Astrocyte of the cerebellum (primary cell): ENCODE measurements around the gene IMMP2L.

Source experiments
- DNase-seq: peaks from one replicate; pipeline ENCODE4 v3.0.0-alpha.2; 2011; ENCODE audit warnings: low read depth
- H3K4me3 ChIP-seq: 2 replicates; pipeline ENCODE4 v1.5.1; 2011; ENCODE audit warnings: mild to moderate bottlenecking, low read depth, low read length, moderate library complexity
- CTCF ChIP-seq: IDR thresholded peaks from 2 replicates; pipeline ENCODE4 v1.5.1; 2012; ENCODE audit warnings: low read length, low read depth, moderate library complexity, mild to moderate bottlenecking; ENCODE audit errors: missing control alignments
- in situ Hi-C: cut with HindIII; loops from 2 replicates; pipeline ENCODE4 v1.10.0; 2017; ENCODE audit warnings: low sequenced_read_pairs

IMMP2L gene

GRCh38 chr7:111571720-111572119, 9.4 kb upstream of the IMMP2L start:
- no peak for DNase-seq
- in situ Hi-C loops, result no loop called here
- no peak for TF ChIP-seq CTCF
- no peak overlapping the region for H3K4me3 ChIP-seq

- TF ChIP-seq CTCF, result no peak
- no peak for DNase-seq
- in situ Hi-C loops, result no loop called here
- H3K4me3 ChIP-seq, result no peak overlapping the region
Measured at GRCh38 chr7:111568870-111569462, 6.7 kb upstream of the IMMP2L start.

- in situ Hi-C loops, result no loop called here
- H3K4me3 ChIP-seq, result no peak overlapping the region
- no peak for TF ChIP-seq CTCF
- DNase-seq, result no peak
Measured at GRCh38 chr7:111568419-111568818, 6.1 kb upstream of the IMMP2L start.

GRCh38 chr7:111564078-111564477, 1.8 kb upstream of the IMMP2L start:
- no peak for TF ChIP-seq CTCF
- in situ Hi-C loops, result no loop called here
- DNase-seq, result no peak
- no peak overlapping the region for H3K4me3 ChIP-seq

GRCh38 chr7:111561654-111561903, 713 bp downstream of the IMMP2L start:
- H3K4me3 ChIP-seq, result peak overlapping the region; percentile 59
- no peak for DNase-seq
- no peak for TF ChIP-seq CTCF
- in situ Hi-C loops, result no loop called here

- TF ChIP-seq CTCF, result no peak
- peak; percentile 15 for DNase-seq
- H3K4me3 ChIP-seq, result peak overlapping the region; percentile 59
- in situ Hi-C loops, result no loop called here
Measured at GRCh38 chr7:111560773-111561653, 1.3 kb downstream of the IMMP2L start.
